CD14-positive monocyte (primary cell): ENCODE results near the gene MCC. TPM values are rescaled to one million over a fixed set of nuclear protein-coding genes. Genes with fewer than 3 reads are reported as not detected.

Experiments
- DNase-seq, 3 donors: peaks; one replicate each; pipeline ENCODE4 v3.0.0-alpha.2; 2011 to 2022
- H2AFZ ChIP-seq: 2 replicates; pipeline ENCODE4 v1.6.0; 2012; ENCODE audit warnings: mild to moderate bottlenecking, low read depth, low read length, inconsistent platforms; ENCODE audit not compliant: insufficient read depth, poor library complexity, severe bottlenecking
- H3K27ac ChIP-seq, 2 donors: 1 replicate in 1 of 2; 2 replicates in 1 of 2; pipeline ENCODE4 v1.5.1; 2012 to 2013; ENCODE audit warnings: low read length in 2 of 2, control low read depth in 1 of 2, inconsistent platforms in 1 of 2, low read depth in 1 of 2, mild to moderate bottlenecking in 1 of 2
- H3K27me3 ChIP-seq, 2 donors: one replicate each; pipeline versions ENCODE4 v1.6.0 to v1.6.1; 2011 to 2013; ENCODE audit warnings: low read length in 2 of 2; ENCODE audit not compliant: control insufficient read depth in 2 of 2, insufficient read depth in 2 of 2
- H3K36me3 ChIP-seq, 2 donors: replicated peaks in 1 of 2; 1 replicate in 1 of 2; 2 replicates in 1 of 2; pipeline versions ENCODE4 v1.5.1 to v1.6.1; 2012 to 2013; ENCODE audit warnings: low read length in 2 of 2, control low read depth in 1 of 2, inconsistent platforms in 1 of 2, mild to moderate bottlenecking in 1 of 2; ENCODE audit not compliant: insufficient read depth in 2 of 2, control insufficient read depth in 1 of 2
- H3K4me1 ChIP-seq, 2 donors: 1 replicate in 1 of 2; 2 replicates in 1 of 2; pipeline versions ENCODE4 v1.5.1 to v1.6.1; 2012 to 2013; ENCODE audit warnings: low read length in 2 of 2, control low read depth in 1 of 2, inconsistent platforms in 1 of 2, mild to moderate bottlenecking in 1 of 2, moderate library complexity in 1 of 2; ENCODE audit not compliant: insufficient read depth in 2 of 2, control insufficient read depth in 1 of 2
- H3K4me2 ChIP-seq: replicated peaks from 2 replicates; pipeline ENCODE3; 2012; ENCODE audit warnings: low read length, moderate library complexity, mild to moderate bottlenecking; ENCODE audit not compliant: poor library complexity, severe bottlenecking; ENCODE audit errors: extremely low read depth
- H3K4me3 ChIP-seq, 3 experiments: fragments of 200-600 bp in 1 of 3; sonication (generic) in 1 of 3; replicated peaks in 1 of 3; 1 replicate in 2 of 3; 2 replicates in 1 of 3; pipeline ENCODE4 v1.5.1; 2011 to 2013; ENCODE audit warnings: low read length in 3 of 3, mild to moderate bottlenecking in 3 of 3, control low read depth in 2 of 3, low read depth in 2 of 3, inconsistent platforms in 1 of 3, moderate library complexity in 1 of 3
- H3K79me2 ChIP-seq: 2 replicates; pipeline ENCODE4 v1.6.0; 2012; ENCODE audit warnings: mild to moderate bottlenecking, control low read depth, inconsistent platforms, low read length, moderate library complexity; ENCODE audit not compliant: insufficient read depth
- H3K9ac ChIP-seq: 2 replicates; pipeline ENCODE4 v1.6.0; 2017; ENCODE audit warnings: low read length, mild to moderate bottlenecking; ENCODE audit not compliant: insufficient read depth, poor library complexity, severe bottlenecking
- H3K9me3 ChIP-seq, 2 donors: replicated peaks in 1 of 2; 1 replicate in 1 of 2; 2 replicates in 1 of 2; pipeline versions ENCODE4 v1.5.1 to v1.6.1; 2012 to 2013; ENCODE audit warnings: low read length in 2 of 2, control low read depth in 1 of 2; ENCODE audit not compliant: control insufficient read depth in 1 of 2, insufficient read depth in 1 of 2
- H4K20me1 ChIP-seq: 2 replicates; pipeline ENCODE4 v1.6.0; 2012; ENCODE audit warnings: mild to moderate bottlenecking, low read length, control low read depth, moderate library complexity; ENCODE audit not compliant: insufficient read depth
- H3K27ac Mint-ChIP-seq, 7 donors: one replicate each; pipeline ENCODE4 v1.8.0; 2020; ENCODE audit warnings: mild to moderate bottlenecking in 7 of 7, mixed read lengths in 7 of 7, moderate library complexity in 6 of 7, inconsistent platforms in 2 of 7
- H3K27me3 Mint-ChIP-seq, 3 donors: one replicate each; pipeline ENCODE4 v1.8.0; 2021 to 2022; ENCODE audit warnings: low read depth in 3 of 3, mild to moderate bottlenecking in 3 of 3, mixed read lengths in 3 of 3, moderate library complexity in 3 of 3, inconsistent platforms in 1 of 3
- H3K36me3 Mint-ChIP-seq, 2 donors: one replicate each; pipeline ENCODE4 v1.8.0; 2020; ENCODE audit warnings: mixed read lengths in 2 of 2, inconsistent platforms in 1 of 2, mild to moderate bottlenecking in 1 of 2
- H3K4me1 Mint-ChIP-seq: one replicate; pipeline ENCODE4 v1.8.0; 2020; ENCODE audit warnings: mild to moderate bottlenecking, mixed read lengths
- H3K4me3 Mint-ChIP-seq, 2 donors: one replicate each; pipeline ENCODE4 v1.8.0; 2020; ENCODE audit warnings: mild to moderate bottlenecking in 2 of 2, mixed read lengths in 2 of 2, moderate library complexity in 1 of 2
- H3K9me3 Mint-ChIP-seq, 7 donors: one replicate each; pipeline ENCODE4 v1.8.0; 2020 to 2022; ENCODE audit warnings: mixed read lengths in 7 of 7, mild to moderate bottlenecking in 6 of 7, moderate library complexity in 6 of 7, inconsistent platforms in 2 of 7
- WGBS: methylation state at CpG from one replicate; pipeline ENCODE4 v1.1.5; 2013; ENCODE audit warnings: missing lambda C conversion rate; ENCODE audit not compliant: insufficient coverage; 5-methylcytosine and 5-hydroxymethylcytosine counted together
- intact Hi-C, 2 donors: fragments of 100-400 bp; cut with micrococcal nuclease; formaldehyde crosslinking; loops; one replicate each; pipeline versions ENCODE4 v1.15.0 to v1.15.1; 2023
- polyA plus RNA-seq, 3 donors: library from polyadenylated mRNA; depleted of rRNA in 1 of 3; unstranded in 2 of 3; stranded (reverse) in 1 of 3; fragments of 300-500 nt in 2 of 3; fragments of >200 nt in 1 of 3; fragmentation: Illumina TruSeq in 2 of 3; gene quantifications; 1 replicate in 2 of 3; 2 replicates in 1 of 3; pipeline ENCODE4 v1.2.3, GENCODE V29; 2012 to 2021
- TF ChIP-seq, protein P1 (sequence below): fragments of 200-600 bp; IDR thresholded peaks from one replicate; pipeline ENCODE4 v1.8.0; 2022; ENCODE audit warnings: antibody characterized with exemption, mild to moderate bottlenecking

Gene MCC
- polyA plus RNA-seq, 3 donors = 0.09 TPM; not detected in 2

DNA sequence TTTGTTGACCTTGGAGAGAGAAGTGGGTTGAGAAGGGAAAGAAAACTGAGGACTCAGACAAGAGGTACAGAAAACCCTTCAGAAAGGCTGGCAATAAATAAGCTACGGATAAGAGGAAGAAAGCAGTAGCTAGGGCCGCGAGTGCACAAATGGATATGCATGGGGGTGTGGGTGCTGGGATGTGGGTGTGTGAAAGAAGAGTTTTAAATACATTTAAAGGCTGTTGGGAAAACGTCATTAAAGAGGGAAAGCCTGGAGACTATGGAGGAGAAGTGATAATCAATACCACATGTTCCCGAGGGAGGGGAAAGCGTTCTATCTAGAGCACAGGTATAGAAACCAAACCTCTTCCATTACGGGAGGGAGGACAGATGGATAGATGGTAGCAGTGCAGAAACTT, 230.7 kb downstream of the MCC start:
- H3K4me2 ChIP-seq = no peak overlapping the region
- H3K9me3 ChIP-seq = no peaks in the 10 kb centered on the region
- H3K27ac ChIP-seq = no peak overlapping the region
- H3K27ac Mint-ChIP-seq = peak overlapping the region in 1 of 7 donors; percentile 21
- no peak overlapping the region for H3K9ac ChIP-seq
- intact Hi-C loops = no loop called here
- no peaks in the 10 kb centered on the region for H3K79me2 ChIP-seq
- no peak for DNase-seq
- H3K4me1 ChIP-seq = no peaks in the 10 kb centered on the region
- TF ChIP-seq, protein P1, sequence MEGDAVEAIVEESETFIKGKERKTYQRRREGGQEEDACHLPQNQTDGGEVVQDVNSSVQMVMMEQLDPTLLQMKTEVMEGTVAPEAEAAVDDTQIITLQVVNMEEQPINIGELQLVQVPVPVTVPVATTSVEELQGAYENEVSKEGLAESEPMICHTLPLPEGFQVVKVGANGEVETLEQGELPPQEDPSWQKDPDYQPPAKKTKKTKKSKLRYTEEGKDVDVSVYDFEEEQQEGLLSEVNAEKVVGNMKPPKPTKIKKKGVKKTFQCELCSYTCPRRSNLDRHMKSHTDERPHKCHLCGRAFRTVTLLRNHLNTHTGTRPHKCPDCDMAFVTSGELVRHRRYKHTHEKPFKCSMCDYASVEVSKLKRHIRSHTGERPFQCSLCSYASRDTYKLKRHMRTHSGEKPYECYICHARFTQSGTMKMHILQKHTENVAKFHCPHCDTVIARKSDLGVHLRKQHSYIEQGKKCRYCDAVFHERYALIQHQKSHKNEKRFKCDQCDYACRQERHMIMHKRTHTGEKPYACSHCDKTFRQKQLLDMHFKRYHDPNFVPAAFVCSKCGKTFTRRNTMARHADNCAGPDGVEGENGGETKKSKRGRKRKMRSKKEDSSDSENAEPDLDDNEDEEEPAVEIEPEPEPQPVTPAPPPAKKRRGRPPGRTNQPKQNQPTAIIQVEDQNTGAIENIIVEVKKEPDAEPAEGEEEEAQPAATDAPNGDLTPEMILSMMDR = no peak
- H3K9me3 Mint-ChIP-seq = peaks cover 0 to 2% (median 0%) of the 10 kb centered on the region in 7 donors
- WGBS = 89% methylated on average over 4 of the region's 7 CpGs
- H3K4me3 Mint-ChIP-seq = no peak overlapping the region
- no peaks in the 10 kb centered on the region for H3K36me3 Mint-ChIP-seq
- H3K36me3 ChIP-seq = no peaks in the 10 kb centered on the region
- no peak overlapping the region for H2AFZ ChIP-seq
- no peaks in the 10 kb centered on the region for H4K20me1 ChIP-seq
- H3K4me3 ChIP-seq = no peak overlapping the region
- H3K27me3 Mint-ChIP-seq = peaks cover 3 to 8% (median 3%) of the 10 kb centered on the region in 3 donors
- no peaks in the 10 kb centered on the region for H3K4me1 Mint-ChIP-seq
- peaks cover 3 to 7% of the 10 kb centered on the region in 2 donors for H3K27me3 ChIP-seq

DNA sequence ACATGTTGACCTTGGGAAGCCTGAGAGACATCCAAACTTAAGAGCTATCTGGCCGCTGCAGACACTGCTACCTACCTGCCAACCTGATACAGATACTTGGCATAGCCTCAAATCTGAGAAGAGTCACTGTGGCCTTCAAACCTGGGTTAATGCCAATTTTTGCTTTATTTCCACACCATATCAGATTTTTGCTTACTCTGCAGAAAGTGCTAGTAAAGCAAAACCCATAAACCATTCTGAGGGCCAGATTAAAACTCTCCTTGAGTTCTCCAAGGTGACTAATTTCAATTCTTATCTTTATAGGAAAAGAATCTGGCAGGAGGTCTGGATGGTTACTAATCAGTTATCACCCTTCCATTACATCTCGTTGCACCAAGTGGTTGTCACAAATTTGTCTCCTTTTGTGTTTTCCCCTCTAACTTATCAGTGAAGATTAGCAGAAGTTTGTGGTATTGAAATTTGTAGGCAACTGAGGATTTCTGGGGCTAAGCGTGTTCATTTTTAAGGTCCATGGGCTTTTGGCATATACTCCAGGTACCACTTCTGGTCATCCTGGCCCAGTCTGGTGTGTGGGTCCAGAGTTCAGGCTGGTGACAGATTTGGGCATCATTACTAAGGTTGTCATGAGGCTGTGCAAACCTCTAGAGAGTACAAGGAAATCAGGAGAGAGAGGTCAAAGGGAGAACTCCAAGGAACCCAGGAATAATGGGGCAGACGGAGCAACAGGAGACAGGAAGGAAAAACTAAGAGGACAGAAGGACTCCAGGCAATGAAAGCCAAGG, 231.4 kb downstream of the MCC start:
- 100% methylated on average over 2 of the region's 4 CpGs for WGBS
- no peak overlapping the region for H3K4me3 Mint-ChIP-seq
- H3K4me2 ChIP-seq = no peak overlapping the region
- no peaks in the 10 kb centered on the region for H4K20me1 ChIP-seq
- H3K36me3 Mint-ChIP-seq = no peaks in the 10 kb centered on the region
- no peak overlapping the region for H2AFZ ChIP-seq
- H3K9me3 ChIP-seq = no peaks in the 10 kb centered on the region
- H3K79me2 ChIP-seq = no peaks in the 10 kb centered on the region
- no peak for DNase-seq
- TF ChIP-seq, protein P1 = no peak
- peaks cover 3 to 7% of the 10 kb centered on the region in 2 donors for H3K27me3 ChIP-seq
- H3K9ac ChIP-seq = no peak overlapping the region
- H3K4me1 ChIP-seq = no peaks in the 10 kb centered on the region
- no peak overlapping the region for H3K4me3 ChIP-seq
- H3K36me3 ChIP-seq = no peaks in the 10 kb centered on the region
- no peaks in the 10 kb centered on the region for H3K4me1 Mint-ChIP-seq
- peaks cover 0 to 2% (median 0%) of the 10 kb centered on the region in 7 donors for H3K9me3 Mint-ChIP-seq
- no peak overlapping the region for H3K27ac ChIP-seq
- intact Hi-C loops = no loop called here
- peaks cover 3 to 8% (median 6%) of the 10 kb centered on the region in 3 donors for H3K27me3 Mint-ChIP-seq
- no peak overlapping the region for H3K27ac Mint-ChIP-seq
